Glomerular visceral epithelial cell (primary cell): ENCODE measurements around the gene KIAA1958.

Experiments
- DNase-seq: peaks from one replicate; pipeline ENCODE4 v3.0.0-alpha.2; 2016; ENCODE audit errors: extremely low spot score

The KIAA1958 gene, protein sequence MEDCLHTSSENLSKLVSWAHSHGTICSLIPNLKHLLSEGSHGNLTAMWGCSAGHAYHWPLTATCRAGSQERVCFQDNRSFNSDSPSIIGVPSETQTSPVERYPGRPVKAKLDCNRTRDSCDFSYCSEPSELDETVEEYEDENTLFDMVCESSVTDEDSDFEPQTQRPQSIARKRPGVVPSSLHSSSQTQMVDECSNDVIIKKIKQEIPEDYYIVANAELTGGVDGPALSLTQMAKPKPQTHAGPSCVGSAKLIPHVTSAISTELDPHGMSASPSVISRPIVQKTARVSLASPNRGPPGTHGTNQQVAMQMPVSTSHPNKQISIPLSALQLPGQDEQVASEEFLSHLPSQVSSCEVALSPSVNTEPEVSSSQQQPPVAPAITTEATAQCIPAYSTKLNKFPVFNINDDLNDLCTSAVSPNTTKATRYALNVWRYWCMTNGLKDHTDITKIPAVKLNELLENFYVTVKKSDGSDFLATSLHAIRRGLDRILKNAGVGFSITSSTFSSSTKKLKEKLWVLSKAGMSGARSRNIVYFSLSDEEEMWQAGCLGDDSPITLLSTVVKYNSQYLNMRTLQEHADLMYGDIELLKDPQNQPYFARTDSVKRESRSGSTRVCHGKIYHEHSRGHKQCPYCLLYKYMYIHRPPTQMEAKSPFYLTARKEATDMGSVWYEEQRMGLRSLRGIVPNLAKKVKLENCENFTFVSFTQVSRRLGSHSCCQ

DNA sequence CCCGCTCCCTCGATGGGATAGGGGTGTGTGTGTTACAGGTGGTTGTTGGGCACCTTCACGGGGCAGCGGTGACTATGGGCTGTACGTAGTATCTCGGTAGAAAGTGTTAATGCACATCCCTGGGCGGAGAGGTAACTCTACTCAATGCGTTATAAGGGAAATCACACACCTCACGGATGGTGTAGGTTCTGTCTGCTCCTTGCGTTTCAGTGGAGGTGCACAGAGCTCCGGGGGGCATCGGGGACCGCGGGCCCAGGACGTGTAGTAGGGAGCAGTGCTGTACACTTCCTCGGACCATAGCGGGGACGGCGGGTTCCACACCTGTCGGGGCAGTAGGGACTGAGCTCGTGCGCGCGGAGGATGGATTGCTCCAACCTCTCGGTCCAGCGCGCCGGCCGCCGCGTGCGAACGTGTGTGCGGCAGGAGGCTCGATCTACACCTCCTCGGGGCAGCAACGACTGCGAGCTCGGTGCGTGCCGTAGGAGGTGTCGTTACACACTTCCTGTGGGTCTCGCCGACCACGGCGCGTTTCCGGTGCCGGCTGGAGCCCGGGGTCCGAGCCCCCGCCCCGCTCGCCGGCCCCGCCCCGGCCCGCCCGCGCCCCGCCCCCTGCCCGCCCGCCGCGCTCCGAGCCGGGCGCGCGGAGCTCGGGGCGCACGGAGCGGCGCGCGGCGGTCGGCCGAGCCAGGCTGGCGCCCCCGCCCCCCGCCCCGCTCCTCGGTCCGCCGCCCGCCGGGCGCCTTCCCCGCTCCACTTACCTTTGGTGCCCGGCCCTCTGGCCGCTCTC, at the start of gene KIAA1958:
TSS of gene KIAA1958 (plus strand) at position 607 of the 787 bp plus-strand sequence. CDS start 87,254 bp downstream, outside the sequence.
- DNase-seq = peak; percentile 89

DNA sequence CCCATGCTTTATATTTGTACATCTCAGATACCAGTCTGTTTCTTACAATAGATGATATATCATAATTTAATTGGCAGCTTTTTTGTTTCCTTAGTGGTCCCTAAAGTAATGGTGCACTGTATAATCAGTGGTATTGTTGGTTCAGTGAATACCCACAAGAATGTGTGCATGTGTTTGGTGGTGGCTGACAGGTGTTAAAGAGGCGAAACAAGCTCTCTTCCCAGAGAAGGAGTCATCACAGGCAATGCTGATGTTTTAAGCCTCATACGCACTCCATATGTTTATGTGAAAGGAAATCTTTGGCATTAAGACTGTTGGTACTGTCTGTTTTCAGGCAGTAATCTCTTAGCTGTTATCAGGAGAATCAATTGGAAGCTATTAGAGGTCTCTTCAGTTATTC, 49.2 kb upstream of the KIAA1958 start:
- DNase-seq = no peak

DNA sequence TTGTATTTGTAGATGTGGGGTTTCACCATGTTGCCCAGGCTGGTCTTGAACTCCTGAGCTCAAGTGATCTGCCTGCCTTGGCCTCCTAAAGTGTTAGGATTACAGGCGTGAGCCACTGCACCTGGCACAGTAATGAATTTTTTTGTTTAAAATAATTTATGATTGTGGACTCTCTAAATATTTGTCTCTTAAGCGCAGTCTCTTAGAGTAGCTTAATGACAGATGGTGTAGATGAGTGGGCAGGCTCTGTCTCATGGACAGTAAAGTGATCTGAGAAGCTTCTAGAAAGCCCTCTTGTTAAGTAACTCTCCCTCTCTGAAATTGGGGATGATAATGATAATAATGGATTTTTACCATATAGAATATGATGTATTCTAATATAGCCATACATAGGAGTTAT, 47.5 kb upstream of the KIAA1958 start:
- DNase-seq = no peak

DNA sequence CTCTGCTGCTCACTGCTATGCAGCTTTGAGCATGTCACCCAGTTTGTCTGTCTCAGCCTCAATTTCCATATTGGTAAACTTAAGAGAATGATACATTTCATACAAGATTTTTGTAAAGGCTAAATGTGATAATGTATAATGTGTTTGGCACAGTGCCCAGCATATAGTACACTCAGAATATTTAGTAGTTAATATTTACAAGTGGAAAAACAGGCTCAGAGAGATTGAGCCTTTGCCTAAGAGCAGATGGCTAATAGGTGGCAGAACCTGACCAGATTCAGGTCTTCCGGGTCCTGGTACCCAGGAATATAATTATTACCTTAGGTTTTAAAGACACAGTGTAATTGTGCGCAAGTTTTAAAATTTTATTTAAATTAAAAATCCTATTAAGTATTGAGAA, 46.8 kb upstream of the KIAA1958 start:
- no peak for DNase-seq

DNA sequence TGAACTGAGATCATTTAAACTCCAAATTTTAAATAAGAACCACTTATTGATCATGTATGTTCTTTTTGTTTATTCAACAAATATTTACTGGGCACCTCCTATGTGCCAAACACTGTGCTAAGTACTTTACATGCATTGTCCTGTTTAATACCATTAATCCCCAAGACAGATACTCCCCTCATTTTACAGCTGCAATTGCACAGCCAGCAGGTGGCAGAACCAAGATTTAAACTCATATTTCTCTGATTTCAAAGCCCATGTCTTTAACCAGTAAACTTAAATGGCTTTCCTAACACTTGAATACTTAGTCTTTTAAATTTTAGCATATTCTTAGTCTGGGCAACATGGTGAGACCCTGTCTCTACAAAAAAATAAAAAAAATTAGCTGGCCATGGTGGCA, 43.4 kb upstream of the KIAA1958 start:
- DNase-seq = peak; percentile 9

DNA sequence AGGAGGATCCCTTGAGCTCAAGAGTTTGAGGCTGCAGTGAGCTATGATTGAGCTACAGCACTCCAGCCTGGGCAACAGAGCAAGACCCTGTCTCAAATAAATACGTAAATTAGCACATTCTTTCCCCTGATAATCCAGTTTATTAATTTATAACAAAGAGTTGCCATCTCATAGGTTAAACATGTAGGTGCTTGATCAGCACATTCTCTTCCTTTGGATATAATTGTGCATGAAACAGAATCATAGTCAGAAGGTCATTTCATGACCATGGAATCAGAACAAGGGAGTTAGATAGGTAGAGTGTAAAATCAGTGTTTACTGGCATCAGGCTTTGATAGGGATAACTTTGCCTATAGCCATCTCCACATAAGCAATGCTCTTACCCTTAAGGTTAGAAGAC, 43.0 kb upstream of the KIAA1958 start:
- DNase-seq = no peak

DNA sequence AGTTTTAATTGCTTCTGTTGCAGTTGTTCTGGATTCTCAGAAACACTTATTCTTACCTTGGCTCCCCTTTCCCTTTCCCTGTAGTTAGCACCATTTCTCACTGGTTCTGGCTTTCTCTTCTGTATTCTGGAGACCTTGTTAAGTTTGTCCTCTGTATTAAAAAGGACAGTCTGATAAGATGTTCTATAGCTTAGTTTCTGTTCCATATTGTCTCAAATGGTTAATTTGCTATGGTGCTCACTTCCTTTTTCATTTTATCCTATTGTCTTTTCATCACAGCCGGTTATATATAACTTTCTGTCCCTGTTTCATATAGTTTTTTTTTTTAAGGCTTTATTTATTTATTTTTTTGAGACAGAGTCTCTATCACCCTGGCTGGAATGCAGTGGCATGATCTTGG, 41.4 kb upstream of the KIAA1958 start:
- no peak for DNase-seq

DNA sequence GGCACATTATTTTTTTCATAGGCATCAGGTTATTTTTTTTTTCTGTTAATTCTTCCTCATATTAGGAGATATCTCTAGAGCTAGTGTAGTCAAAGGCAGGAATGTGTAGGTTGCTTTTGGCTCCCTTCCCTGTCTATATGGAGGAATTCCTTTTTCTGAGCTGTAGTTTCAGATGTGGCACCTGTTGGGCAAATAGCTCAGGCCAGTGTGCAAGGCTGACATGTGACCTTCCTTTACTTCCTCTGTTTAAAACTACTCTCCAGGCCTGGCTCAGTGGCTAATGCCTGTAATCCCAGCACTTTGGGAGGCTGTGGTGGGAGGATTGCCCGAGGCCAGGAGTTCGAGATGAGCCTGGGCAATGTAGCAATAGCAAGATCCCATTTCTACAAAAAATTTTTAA, 40.5 kb upstream of the KIAA1958 start:
- no peak for DNase-seq

DNA sequence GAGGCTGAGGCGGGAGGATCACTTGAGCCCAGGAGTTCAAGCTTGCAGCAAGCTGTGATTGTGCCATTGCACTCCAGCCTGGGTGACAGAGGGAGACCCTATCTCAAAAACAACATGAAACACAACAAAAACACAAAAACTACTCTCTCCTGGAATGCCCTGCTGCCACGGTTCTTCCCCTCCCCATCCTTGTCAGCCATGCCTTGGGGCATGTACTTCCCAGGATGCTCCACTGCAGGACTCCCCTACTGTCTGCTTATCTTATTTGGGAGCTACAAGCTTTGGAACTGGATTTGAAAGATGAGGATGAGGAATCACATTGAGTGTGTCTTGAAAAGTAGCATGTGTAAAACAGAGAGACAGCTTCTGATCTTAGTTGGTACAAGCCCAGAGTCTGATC, 40.1 kb upstream of the KIAA1958 start:
- DNase-seq = no peak

DNA sequence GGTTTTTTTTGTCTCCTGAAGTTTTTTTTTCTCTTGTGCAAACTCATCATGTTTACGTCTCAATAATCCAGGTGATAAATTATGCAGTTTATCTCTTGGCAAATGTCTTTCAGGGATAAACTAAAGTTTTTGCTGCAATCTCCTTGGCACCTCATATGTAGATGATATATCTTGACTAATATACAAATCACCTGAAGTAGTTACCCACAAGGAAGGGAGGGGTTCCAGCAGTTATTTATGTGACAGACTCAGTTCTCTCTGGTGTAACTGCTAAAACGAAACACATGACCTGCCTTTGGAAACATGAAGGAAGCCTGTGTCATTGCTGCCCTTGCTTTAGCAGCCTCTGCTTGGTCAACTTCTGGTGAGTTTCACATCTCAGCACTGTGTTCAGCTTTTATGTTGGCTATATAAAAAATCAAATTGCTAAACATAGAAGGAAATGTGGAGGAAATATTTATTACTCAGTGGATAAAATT, 39.3 kb upstream of the KIAA1958 start:
- DNase-seq = no peak

DNA sequence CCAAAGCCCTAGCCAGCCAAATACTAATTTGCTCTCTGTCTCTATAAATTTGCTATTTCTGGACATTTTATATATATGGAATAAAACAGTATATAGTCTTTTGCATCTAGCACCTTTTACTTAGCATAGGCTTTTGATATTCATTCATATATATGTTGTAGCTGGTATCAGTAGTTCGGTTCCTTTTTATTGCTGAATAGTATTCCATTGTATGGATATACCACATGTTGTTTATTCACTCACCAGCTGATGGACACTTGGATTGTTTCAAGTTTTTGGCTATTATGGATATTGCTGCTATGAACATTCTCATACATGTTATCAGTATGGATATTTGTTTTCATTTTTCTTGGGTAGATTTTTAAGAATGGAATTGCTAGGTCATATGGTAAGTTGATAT, 23.8 kb upstream of the KIAA1958 start:
- no peak for DNase-seq

DNA sequence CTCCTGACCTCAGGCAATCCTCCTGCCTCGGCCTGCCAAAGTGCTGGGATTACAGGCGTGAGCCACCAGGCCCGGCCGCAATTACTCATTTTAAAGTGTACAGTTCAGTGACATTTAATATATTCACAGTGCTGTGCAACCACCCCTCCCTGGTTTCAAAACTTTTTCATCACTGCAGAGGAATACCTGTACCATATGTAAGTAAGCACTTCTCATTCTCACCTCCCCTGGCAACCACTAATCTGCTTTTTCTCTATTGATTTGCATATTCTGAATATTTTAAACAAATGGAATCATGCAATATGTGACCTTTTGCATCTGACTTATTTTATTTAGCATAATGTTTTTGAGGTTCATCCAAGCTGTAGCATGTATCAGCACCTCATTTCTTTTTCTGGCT, 21.3 kb upstream of the KIAA1958 start:
- no peak for DNase-seq

DNA sequence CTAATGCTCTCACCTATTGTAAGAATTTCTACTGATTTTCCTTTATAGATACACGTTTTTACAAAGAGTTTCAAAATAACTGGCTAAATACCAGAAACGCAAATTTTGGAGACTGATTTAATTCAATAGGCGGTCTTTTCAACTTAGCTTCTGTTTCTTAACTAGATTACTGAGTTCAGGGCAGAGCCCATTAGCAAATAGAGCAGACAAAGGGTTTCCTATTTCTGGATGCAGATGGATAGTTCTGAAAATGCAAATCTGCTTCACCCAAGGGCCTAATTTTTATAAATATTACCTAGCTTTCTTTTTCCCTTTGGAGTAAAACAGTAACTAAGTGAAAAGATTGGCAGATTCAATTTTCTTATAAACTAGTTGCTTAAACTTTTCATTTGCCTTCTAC, 13.6 kb upstream of the KIAA1958 start:
- DNase-seq = no peak

DNA sequence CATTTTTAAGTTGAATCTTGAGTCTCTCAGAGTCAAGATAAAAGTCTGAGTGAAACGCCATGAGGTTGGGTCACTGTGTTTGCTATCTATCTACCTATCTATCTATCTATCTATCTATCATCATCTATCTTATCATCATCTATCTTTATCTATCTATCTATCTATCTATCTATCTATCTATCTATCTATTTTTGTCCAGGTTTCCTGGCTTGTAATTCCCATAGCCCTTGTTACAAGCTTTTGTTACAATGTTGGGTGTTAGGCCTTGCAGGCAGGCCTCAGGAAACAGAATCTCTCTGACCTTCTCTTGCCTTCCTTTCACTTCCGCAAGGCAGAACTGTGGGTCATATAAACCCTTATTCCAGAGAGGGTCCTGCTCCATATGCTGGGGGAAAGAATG, 12.6 kb upstream of the KIAA1958 start:
- DNase-seq = no peak

DNA sequence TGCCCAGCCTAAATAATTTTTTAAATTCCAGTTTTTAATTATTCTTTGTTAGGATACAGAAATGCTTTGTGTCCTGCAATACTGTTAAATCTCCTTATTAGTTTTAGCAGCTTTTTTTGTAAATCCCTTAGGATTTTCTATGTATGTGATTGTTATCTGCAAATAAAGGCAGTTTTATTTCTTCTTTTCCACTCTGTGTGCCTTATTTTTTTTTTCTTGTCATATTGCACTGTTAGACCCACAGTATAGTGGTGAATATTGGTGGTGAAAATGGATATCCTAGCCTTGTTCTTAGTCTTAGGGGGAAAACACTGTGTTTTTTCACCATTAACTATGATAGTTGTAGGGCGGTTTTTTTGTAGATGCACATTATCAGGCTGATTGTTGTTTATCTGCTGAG, 11.3 kb upstream of the KIAA1958 start:
- DNase-seq = no peak

DNA sequence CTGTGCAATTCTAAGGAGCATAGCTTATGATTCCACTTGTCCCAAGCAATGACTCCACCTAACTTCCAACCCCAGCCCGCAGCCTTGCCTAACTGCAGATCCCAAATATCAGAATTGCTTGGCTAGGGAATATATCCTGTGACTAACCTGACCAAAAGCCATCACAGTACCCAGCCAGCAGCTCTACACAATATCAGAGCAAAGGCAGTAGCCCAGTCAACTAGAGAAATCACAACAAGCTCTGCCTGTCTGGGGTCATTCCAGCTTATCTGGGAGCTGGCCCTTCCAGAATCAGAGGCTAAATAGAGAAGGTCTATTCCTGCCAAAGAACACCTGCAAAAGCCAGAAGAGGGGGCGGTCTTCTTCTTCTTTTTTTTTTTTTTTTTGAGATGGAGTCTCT, 9.3 kb upstream of the KIAA1958 start:
- DNase-seq = no peak

DNA sequence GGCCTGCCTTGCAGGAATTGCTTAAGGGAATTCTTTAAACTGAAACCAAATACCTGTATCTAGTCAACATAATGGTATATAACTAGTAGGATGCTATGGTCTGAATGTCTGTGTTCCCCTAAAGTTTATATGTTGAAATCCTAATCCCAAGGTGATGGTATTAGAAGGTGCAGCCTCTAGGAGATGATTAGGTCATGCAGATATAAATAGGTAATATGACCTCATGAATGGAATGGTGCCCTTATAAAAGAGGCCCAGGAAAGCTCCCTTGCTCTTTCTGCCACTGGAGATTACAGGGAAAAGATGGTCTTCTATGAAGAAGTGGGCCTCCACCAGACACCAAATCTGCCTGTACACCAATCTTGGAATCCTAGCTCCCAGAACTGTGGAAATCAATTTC, 7.4 kb upstream of the KIAA1958 start:
- no peak for DNase-seq

DNA sequence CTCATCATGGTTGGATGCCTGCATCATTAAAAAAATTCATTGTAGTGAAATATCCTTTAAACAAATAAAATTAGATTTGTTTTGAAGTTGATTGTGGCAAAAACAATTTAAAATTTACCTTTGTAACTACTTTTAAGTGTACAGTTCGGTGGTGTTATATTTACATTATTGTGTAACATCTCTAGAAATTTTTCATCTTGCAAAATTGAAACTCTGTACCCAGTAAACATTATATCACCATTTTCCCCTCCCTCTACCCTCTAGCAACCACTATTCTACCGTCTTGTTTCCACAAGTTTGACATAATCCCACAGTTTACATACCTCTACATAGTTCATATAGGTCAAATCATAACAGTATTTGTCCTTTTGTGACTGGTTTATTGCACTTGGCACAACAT, 2.0 kb upstream of the KIAA1958 start:
- no peak for DNase-seq

DNA sequence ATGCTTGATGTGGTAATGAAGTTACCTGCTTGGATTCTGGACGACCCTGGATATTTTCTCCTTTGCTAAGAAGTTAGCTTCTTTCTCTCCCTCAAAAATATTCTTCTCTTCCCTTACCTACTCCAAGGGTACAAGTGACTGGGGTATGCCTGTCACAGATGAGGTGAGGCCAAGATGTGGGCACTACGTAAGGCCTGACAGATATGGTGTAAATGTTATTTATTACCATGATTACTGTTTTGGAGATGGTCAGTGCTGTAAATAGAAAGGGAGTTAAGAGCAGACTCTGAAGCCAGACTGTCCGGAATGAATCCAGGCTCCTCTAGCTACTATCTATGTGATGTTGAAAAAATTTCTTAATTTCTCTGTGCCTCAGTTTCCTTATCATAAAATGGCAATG, 1.1 kb upstream of the KIAA1958 start:
- DNase-seq = no peak

DNA sequence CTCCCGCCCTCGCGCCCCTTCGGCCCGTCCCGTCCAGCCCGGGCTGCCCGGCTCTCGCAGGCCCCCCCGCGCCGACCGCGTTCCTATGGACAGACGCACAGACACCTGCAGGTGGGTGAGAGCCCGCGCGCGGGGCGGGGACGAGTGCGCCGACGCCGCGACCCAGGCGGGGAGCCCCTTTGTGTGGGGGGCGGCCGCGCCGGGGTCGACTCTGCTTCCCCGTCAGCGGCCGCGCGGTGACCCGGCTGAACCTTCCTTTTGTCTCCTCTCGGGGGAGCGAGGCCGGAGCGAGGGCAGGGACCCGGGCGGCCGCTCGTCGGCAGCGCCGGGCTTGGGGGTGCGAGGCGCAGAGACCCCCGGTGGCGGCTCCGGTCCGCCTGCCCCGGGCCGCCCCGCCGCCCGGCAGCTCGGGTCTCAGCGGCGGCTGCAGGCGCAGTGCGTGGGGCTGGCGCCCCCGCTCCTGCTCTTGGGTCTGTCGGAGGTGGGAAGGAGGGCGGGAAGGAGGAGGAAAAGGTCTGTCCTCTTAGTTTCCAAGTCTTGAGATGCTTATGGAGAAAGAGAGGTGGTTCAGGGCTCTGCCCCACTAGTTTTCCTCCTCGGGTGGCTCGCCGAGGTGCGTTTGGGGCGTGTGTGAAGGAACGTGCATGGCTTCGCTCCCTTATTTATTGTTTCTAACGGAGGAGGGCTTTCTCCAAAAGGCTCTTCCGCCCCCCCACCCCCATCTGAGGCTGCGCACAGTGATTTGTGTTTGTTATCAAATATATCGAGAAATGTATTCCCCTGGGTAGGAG, 576 bp downstream of the KIAA1958 start:
- DNase-seq = peak; percentile 66

DNA sequence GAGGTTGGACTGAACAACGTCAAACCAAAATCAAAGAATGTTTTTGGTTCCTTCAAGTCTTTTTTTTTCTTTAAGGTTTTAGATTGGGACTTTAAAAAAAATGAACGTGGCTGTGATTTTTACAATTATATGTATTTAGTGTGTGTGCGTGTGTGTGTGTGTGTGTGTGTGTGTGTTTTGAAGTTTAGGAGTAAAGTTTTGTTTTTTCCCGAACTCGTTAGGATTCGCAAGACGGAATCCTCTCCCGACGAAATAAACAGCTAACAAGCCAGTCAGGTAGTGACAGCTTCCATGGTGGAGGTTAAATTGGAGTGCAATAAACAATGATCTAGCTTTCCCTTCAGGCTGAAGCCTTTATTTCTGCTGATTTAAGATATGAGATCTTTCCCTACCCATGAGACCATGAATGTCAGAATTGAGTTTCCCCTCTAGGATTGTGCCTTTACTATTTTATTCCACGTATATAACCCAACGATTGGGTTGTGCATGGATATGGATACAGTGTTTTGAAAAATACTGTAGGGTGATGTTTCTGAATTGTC, 1.2 kb downstream of the KIAA1958 start:
- DNase-seq = peak; percentile 14
